HTERT RPE-1 (cell line): ENCODE data around the gene B4GALNT4.
"Not testable (repeated sequence)": the region's sequence is repeated elsewhere in the genome, so short reads cannot be mapped to it uniquely, and the experiment has no call there.

ENCODE experiments used
- in situ Hi-C: fragments of 300-500 bp; cut with MboI; formaldehyde crosslinking; loops from 4 replicates; pipeline ENCODE4 v1.14.3; 2020; ENCODE audit warnings: low sequenced_read_pairs

Gene B4GALNT4

GRCh38 chr11:373716-374551 is 4.6 kb downstream of the B4GALNT4 start:
- in situ Hi-C loops: no loop called here

- in situ Hi-C loops: no loop called here
Observed at GRCh38 chr11:375065-376025, 6.0 kb downstream of the B4GALNT4 start.

DNA sequence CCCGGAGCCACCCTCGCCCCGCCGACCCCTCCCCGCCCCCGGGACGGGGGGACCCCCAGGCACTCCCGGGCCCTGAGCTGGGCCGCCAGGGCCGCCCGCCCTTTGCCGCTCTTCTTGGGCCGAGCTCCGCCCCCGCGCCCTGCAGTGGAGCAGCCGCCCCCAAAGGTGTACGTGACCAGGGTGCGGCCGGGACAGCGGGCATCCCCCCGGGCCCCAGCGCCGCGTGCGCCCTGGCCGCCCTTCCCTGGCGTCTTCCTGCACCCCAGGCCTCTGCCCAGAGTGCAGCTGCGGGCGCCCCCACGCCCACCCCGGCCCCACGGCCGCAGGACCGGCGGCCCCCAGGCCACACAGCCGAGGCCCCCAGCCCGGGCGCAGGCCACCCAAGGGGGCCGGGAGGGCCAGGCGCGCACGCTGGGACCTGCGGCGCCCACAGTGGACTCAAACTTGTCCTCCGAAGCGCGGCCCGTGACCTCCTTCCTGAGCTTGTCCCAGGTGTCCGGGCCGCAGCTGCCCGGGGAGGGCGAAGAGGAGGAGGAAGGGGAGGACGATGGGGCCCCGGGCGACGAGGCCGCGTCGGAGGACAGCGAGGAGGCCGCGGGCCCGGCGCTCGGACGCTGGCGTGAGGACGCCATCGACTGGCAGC is 7.4 kb downstream of the B4GALNT4 start:
- in situ Hi-C loops: no loop called here

- in situ Hi-C loops: no loop called here
Observed at GRCh38 chr11:377174-377865, 8.0 kb downstream of the B4GALNT4 start.

DNA sequence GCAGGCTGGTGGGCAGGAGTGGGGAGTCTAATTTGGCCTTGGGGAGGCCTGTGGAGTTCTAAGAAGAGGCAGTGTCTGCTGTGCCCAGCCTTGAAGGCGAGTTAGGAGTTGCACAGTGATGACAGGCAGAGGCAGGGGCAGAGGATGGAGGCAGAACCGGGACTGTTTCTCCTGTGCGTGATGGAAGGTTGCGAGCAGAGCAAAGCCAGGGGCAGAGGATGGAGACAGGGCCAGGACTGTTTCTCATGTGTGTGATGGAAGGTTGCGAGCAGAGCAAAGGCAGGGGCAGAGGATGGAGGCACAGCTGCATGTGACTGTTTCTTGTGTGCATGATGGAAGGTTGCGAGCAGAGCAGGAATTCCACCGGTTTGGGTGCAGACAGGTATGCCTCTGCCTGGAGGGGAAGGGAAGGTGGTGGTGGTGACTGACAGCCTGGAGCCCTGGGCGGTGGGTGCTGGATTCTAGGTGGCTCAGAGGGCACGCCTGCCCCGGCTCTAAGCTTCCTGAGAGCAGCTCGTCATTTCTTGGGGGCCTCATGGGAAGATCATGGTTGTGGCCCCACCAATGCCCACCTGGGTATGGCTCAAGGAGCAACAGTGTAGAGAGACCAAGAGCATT is 8.7 kb downstream of the B4GALNT4 start:
- in situ Hi-C loops: no loop called here

DNA sequence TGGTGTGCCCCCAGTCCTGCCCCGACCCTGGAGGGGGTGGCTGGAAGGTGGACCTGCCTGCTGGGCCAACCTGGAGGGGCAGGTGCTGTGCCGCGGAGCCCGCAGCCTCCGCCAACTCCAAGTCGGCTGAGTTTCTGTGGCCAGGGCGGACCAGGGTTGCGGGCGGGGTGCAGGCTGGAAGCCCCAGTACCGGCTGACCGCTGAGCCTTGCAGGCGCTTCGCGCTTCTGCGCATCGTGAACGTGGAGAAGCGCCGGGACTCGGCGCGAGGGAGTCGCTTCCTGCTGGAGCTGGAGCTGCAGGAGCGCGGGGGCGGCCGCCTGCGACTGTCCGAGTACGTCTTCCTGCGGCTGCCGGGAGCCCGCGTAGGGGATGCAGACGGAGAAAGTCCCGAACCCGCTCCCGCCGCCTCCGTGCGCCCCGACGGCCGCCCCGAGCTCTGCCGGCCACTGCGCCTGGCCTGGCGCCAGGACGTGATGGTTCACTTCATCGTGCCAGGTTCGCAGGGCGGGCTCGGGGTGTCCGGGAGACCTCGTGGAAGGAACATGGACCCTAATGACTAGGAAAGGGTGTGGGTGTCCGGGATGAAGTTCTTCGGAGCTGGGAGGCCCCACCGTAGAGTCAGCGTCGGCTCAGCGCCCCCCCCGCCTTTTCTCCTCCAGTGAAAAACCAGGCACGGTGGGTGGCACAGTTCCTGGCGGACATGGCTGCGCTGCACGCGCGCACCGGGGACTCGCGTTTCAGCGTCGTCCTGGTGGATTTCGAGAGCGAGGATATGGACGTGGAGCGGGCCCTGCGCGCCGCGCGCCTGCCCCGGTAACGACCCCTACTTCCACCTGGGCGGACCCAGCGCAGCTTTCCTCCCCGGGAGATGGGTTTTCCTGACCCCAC is 10.2 kb downstream of the B4GALNT4 start:
- in situ Hi-C loops: no loop called here

GRCh38 chr11:380095-380480 is 10.8 kb downstream of the B4GALNT4 start:
- in situ Hi-C loops: no loop called here

DNA sequence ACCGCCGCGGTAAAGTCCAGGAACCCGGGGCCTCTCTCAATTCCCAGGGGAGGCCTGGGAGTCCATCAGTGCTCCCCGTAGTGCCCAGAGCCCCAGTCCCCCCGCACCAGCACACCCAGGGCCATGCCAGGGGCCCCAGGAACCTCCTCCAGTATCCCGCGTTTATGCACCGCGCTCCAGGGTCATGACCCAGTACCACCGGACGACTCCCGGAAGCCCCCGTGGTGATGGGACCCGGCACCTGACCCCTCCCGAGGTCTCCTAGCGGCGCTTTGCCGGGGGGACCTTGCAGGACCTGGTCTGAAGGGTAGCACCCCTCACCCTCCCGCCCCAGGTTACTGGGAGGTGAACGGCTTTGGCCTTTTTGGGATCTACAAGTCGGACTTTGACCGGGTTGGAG is 11.2 kb downstream of the B4GALNT4 start:
- in situ Hi-C loops: no loop called here

- in situ Hi-C loops: no loop called here
Observed at GRCh38 chr11:380996-381395, 11.7 kb downstream of the B4GALNT4 start.

DNA sequence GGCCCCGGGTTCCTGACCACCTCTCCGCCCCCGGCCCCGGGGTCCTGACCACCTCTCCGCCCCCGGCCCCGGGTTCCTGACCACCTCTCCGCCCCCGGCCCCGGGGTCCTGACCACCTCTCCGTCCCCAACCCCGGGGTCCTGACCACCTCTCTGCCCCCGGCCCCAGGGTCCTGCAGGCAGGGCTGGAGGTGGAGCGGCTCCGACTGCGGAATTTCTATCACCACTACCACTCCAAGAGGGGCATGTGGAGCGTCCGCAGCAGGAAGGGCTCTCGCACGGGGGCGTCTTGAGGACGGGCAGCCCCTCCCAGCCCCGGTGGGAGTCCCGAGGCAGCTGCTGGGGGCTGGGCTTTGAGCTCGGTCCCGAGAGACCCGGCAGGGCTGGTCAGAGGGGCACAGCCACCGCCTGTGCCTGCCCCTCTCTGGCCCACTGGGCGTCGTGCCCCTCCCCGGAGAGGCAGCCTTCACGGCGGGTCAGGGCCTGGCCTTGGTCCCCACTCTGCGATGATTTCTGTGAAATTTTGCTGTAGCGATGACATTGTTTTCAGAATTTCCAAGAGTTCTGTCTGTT is 12.3 kb downstream of the B4GALNT4 start:
- in situ Hi-C loops: no loop called here

- in situ Hi-C loops: no loop called here
Observed at GRCh38 chr11:382081-382629, 12.9 kb downstream of the B4GALNT4 start.

- in situ Hi-C loops: no loop called here
Observed at GRCh38 chr11:383431-383830, 14.1 kb downstream of the B4GALNT4 start.

- in situ Hi-C loops: no loop called here
Observed at GRCh38 chr11:384511-384910, 15.2 kb downstream of the B4GALNT4 start.

GRCh38 chr11:385594-386351 is 16.5 kb downstream of the B4GALNT4 start:
- in situ Hi-C loops: no loop called here

- in situ Hi-C loops: no loop called here
Observed at GRCh38 chr11:386483-386882, 17.2 kb downstream of the B4GALNT4 start.

DNA sequence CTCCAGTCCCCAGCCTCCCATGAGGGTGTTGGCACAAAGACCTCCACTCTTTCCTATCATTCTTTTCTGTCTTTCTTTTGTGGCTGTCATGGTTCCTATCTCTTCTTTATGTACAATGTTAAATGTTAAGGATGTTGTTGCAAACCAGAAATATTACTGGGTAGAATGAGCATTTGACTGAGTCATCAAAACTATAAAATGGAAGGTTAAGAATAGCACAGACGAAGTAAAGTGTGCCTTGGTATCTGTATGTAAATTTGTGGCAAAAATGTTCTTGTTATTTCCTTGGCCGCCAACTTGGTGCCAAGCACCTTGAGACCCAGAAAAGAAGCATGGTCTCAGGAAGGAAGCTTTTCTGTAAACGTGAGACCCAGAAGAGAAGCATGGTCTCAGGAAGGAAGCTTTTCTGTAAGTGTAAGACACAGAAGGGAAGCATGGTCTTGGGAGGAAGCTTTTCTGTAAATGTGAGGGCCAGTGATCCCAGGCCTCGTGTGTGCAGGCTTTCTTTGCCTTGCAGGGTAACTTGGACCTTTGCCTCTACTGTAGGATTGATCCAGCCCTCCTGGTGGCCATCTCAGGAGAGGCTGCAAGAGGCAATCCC is 18.0 kb downstream of the B4GALNT4 start:
- in situ Hi-C loops: no loop called here

GRCh38 chr11:389369-389768 is 20.1 kb downstream of the B4GALNT4 start:
- in situ Hi-C loops: not testable (repeated sequence)

DNA sequence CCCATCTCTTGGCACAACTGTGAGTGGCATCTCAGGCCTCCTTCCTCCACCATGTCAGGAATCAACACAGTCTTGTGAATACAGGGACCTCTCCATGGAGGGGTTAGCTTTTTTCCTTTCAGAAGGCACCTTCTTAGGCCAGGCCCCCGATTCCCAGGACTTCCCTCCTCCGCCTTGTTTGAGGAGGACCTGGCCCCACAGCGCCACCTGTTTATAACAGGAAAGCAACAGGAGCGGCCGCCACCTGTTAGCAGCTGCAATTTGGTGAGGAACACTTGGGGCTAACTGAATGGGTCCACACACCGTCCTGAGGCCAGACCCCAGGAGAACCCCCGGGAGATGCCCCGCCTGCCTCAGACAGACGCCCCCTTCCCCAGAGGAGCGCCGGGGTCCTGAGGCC is 20.9 kb downstream of the B4GALNT4 start:
- in situ Hi-C loops: no loop called here
